Stimulated activated CD4-positive, alpha-beta T cell treated with anti-CD3 and anti-CD28 coated beads, TNF-alpha, amount 100 ng/mL, for 24 hours (primary cell): Measurements from ENCODE around the gene GABRG3.

Experiments used
- DNase-seq, 3 experiments: peaks; one replicate each; pipeline ENCODE4 v3.0.0-alpha.2; 2020; ENCODE audit warnings: low read depth in 3 of 3

Gene GABRG3

GRCh38 chr15:27238707-27239423 lies 267.9 kb downstream of the GABRG3 start:
- no peak for DNase-seq

GRCh38 chr15:27241943-27242342 lies 271.0 kb downstream of the GABRG3 start:
- no peak for DNase-seq

GRCh38 chr15:27244047-27244446 lies 273.1 kb downstream of the GABRG3 start:
- DNase-seq, result no peak

- no peak for DNase-seq
Observed at GRCh38 chr15:27248251-27248650, 277.3 kb downstream of the GABRG3 start.

- no peak for DNase-seq
Observed at GRCh38 chr15:27249046-27249759, 278.2 kb downstream of the GABRG3 start.

GRCh38 chr15:27249760-27250109 lies 278.8 kb downstream of the GABRG3 start:
- no peak for DNase-seq

- no peak for DNase-seq
Observed at GRCh38 chr15:27250223-27250622, 279.2 kb downstream of the GABRG3 start.

- no peak for DNase-seq
Observed at GRCh38 chr15:27254055-27254454, 283.1 kb downstream of the GABRG3 start.

- DNase-seq, result no peak
Observed at GRCh38 chr15:27254801-27255200, 283.8 kb downstream of the GABRG3 start.

- no peak for DNase-seq
Observed at GRCh38 chr15:27256446-27256845, 285.5 kb downstream of the GABRG3 start.

- no peak for DNase-seq
Observed at GRCh38 chr15:27258287-27258686, 287.3 kb downstream of the GABRG3 start.

GRCh38 chr15:27260523-27260922 lies 289.5 kb downstream of the GABRG3 start:
- no peak for DNase-seq

- no peak for DNase-seq
Observed at GRCh38 chr15:27268923-27269322, 297.9 kb downstream of the GABRG3 start.

GRCh38 chr15:27271258-27271657 lies 300.3 kb downstream of the GABRG3 start:
- DNase-seq, result no peak

GRCh38 chr15:27272427-27272826 lies 301.4 kb downstream of the GABRG3 start:
- DNase-seq, result no peak

GRCh38 chr15:27273506-27273905 lies 302.5 kb downstream of the GABRG3 start:
- no peak for DNase-seq

GRCh38 chr15:27278761-27279160 lies 307.8 kb downstream of the GABRG3 start:
- no peak for DNase-seq

- no peak for DNase-seq
Observed at GRCh38 chr15:27292641-27293040, 321.7 kb downstream of the GABRG3 start.

- no peak for DNase-seq
Observed at GRCh38 chr15:27293607-27294006, 322.6 kb downstream of the GABRG3 start.

GRCh38 chr15:27317736-27318135 lies 346.8 kb downstream of the GABRG3 start:
- DNase-seq, result no peak

GRCh38 chr15:27323801-27324200 lies 352.8 kb downstream of the GABRG3 start:
- DNase-seq, result no peak

GRCh38 chr15:27324886-27325615 lies 354.1 kb downstream of the GABRG3 start:
- no peak for DNase-seq
